ENCODE data around the gene SRMS. TPM values are rescaled to one million over a fixed set of nuclear protein-coding genes. Genes with fewer than 3 reads are reported as not detected.
"Not testable (repeated sequence)": the region's sequence is repeated elsewhere in the genome, so short reads cannot be mapped to it uniquely, and the experiment has no call there.

SRMS gene
- total and polyA plus RNA-seq, 4 donors, result not detected

DNA sequence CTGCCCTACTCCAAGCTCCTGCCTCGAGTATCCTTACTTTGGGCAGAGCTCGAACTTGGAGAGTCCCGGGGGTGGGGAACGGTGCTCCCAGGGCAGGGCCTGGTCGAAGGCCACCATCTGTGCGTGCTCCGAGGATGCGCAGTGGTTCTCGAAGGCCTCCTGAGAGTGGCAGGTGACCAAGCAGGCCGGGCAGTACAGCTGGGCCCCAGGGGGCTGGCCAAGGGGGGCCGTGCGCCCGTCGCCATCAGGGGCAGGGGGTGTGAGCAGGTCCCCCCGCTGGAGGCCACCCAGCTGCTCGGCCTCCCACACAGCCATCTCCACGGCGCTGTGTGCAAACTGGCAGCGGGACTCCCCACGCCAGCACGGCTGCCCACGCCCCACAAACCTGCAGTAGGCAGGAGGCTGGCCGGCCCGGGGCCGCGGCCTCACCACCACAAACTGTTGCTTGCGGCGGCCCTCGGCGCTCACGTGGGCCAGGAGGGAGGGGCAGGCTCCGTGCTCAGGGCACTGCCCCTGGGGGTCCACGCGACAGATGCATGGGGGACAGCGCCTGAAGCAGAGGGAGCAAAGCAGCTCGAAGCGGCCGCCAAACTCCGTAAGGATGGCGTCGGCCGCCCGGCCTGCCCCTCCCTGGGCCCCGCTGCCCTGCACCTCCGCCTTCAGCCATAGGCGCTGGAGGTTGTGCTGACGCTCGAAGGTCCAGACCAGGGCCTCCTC is 24.7 kb upstream of the SRMS start:
- Histone ChIP-seq H3K9ac (ENCODE audit: low read depth in 1 of 2, low read length in 2 of 2) (no peak overlapping the region), H3K4me1 (ENCODE audit: control insufficient read depth in 4 of 4, insufficient read depth in 4 of 4, low read length in 3 of 4) (peaks cover 3 to 24% (median 16%) of the 10 kb centered on the region in 4 donors), H3K36me3 (ENCODE audit: control insufficient read depth in 4 of 4, insufficient read depth in 3 of 4, low read depth in 1 of 4, low read length in 3 of 4) (peaks cover 0 to 11% (median 0%) of the 10 kb centered on the region in 4 donors), H3K27me3 (ENCODE audit: control insufficient read depth in 4 of 4, insufficient read depth in 4 of 4, low read length in 3 of 4) (no peaks in the 10 kb centered on the region), H3K27ac (ENCODE audit: low read depth in 1 of 2, low read length in 2 of 2) (no peak overlapping the region), H3K4me3 (ENCODE audit: low read depth in 1 of 3, low read length in 3 of 3) (no peak overlapping the region), H3K9me3 (ENCODE audit: control insufficient read depth in 4 of 4, low read length in 3 of 4) (no peaks in the 10 kb centered on the region)
- TF ChIP-seq HNF4A (conservative IDR thresholded peaks at IDR 0.05) (no peak), EGR1 (IDR thresholded peaks at IDR 0.05; ENCODE audit: low read depth in 2 of 2) (no peak), YY1 (IDR thresholded peaks at IDR 0.05) (no peak), HNF4G (IDR thresholded peaks at IDR 0.05) (no peak), SP1 (IDR thresholded peaks at IDR 0.05) (no peak), FOXA1 (IDR thresholded peaks at IDR 0.05) (no peak), RXRA (IDR thresholded peaks at IDR 0.05) (no peak), GABPA (IDR thresholded peaks at IDR 0.05 in 1 of 2, conservative IDR thresholded peaks at IDR 0.05 in 1 of 2) (no peak)
- TF ChIP-seq, protein P1, sequence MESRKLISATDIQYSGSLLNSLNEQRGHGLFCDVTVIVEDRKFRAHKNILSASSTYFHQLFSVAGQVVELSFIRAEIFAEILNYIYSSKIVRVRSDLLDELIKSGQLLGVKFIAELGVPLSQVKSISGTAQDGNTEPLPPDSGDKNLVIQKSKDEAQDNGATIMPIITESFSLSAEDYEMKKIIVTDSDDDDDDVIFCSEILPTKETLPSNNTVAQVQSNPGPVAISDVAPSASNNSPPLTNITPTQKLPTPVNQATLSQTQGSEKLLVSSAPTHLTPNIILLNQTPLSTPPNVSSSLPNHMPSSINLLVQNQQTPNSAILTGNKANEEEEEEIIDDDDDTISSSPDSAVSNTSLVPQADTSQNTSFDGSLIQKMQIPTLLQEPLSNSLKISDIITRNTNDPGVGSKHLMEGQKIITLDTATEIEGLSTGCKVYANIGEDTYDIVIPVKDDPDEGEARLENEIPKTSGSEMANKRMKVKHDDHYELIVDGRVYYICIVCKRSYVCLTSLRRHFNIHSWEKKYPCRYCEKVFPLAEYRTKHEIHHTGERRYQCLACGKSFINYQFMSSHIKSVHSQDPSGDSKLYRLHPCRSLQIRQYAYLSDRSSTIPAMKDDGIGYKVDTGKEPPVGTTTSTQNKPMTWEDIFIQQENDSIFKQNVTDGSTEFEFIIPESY (IDR thresholded peaks at IDR 0.05), result no peak
- TF ChIP-seq, protein P2, sequence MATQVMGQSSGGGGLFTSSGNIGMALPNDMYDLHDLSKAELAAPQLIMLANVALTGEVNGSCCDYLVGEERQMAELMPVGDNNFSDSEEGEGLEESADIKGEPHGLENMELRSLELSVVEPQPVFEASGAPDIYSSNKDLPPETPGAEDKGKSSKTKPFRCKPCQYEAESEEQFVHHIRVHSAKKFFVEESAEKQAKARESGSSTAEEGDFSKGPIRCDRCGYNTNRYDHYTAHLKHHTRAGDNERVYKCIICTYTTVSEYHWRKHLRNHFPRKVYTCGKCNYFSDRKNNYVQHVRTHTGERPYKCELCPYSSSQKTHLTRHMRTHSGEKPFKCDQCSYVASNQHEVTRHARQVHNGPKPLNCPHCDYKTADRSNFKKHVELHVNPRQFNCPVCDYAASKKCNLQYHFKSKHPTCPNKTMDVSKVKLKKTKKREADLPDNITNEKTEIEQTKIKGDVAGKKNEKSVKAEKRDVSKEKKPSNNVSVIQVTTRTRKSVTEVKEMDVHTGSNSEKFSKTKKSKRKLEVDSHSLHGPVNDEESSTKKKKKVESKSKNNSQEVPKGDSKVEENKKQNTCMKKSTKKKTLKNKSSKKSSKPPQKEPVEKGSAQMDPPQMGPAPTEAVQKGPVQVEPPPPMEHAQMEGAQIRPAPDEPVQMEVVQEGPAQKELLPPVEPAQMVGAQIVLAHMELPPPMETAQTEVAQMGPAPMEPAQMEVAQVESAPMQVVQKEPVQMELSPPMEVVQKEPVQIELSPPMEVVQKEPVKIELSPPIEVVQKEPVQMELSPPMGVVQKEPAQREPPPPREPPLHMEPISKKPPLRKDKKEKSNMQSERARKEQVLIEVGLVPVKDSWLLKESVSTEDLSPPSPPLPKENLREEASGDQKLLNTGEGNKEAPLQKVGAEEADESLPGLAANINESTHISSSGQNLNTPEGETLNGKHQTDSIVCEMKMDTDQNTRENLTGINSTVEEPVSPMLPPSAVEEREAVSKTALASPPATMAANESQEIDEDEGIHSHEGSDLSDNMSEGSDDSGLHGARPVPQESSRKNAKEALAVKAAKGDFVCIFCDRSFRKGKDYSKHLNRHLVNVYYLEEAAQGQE (IDR thresholded peaks at IDR 0.05), result no peak
- TF ChIP-seq, protein P3, sequence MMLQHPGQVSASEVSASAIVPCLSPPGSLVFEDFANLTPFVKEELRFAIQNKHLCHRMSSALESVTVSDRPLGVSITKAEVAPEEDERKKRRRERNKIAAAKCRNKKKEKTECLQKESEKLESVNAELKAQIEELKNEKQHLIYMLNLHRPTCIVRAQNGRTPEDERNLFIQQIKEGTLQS (IDR thresholded peaks at IDR 0.05), result no peak
- TF ChIP-seq, protein P4, sequence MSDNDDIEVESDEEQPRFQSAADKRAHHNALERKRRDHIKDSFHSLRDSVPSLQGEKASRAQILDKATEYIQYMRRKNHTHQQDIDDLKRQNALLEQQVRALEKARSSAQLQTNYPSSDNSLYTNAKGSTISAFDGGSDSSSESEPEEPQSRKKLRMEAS (IDR thresholded peaks at IDR 0.05), result no peak
- TF ChIP-seq, protein P5, sequence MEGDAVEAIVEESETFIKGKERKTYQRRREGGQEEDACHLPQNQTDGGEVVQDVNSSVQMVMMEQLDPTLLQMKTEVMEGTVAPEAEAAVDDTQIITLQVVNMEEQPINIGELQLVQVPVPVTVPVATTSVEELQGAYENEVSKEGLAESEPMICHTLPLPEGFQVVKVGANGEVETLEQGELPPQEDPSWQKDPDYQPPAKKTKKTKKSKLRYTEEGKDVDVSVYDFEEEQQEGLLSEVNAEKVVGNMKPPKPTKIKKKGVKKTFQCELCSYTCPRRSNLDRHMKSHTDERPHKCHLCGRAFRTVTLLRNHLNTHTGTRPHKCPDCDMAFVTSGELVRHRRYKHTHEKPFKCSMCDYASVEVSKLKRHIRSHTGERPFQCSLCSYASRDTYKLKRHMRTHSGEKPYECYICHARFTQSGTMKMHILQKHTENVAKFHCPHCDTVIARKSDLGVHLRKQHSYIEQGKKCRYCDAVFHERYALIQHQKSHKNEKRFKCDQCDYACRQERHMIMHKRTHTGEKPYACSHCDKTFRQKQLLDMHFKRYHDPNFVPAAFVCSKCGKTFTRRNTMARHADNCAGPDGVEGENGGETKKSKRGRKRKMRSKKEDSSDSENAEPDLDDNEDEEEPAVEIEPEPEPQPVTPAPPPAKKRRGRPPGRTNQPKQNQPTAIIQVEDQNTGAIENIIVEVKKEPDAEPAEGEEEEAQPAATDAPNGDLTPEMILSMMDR (IDR thresholded peaks at IDR 0.05; ENCODE audit: low read depth, low read length, missing input control), result no peak
- 96% methylated on average over 48 of the region's 48 CpGs for WGBS
- DNase-seq (ENCODE audit: low spot score), result no peak

DNA sequence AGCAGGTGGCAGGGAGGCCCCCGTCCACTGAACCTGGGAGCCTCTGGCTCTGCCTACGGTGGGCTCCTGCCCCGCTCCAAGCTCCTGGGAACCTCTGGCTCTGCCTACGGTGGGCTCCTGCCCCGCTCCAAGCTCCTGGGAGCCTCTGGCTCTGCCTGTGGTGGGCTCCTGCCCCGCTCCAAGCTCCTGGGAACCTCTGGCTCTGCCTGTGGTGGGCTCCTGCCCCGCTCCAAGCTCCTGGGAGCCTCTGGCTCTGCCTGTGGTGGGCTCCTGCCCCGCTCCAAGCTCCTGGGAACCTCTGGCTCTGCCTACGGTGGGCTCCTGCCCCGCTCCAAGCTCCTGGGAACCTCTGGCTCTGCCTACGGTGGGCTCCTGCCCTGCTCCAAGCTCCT is 23.5 kb upstream of the SRMS start:
- H3K27me3 ChIP-seq (ENCODE audit: control insufficient read depth in 4 of 4, insufficient read depth in 4 of 4, low read length in 3 of 4); H3K9ac ChIP-seq (ENCODE audit: low read depth in 1 of 2, low read length in 2 of 2); DNase-seq (ENCODE audit: low spot score); H3K4me3 ChIP-seq (ENCODE audit: low read depth in 1 of 3, low read length in 3 of 3); H3K27ac ChIP-seq (ENCODE audit: low read depth in 1 of 2, low read length in 2 of 2); H3K9me3 ChIP-seq (ENCODE audit: control insufficient read depth in 4 of 4, low read length in 3 of 4): not testable (repeated sequence)
- H3K36me3 ChIP-seq (ENCODE audit: control insufficient read depth in 4 of 4, insufficient read depth in 3 of 4, low read depth in 1 of 4, low read length in 3 of 4), result peaks cover 0 to 13% (median 4%) of the 10 kb centered on the region in 4 donors
- peaks cover 3 to 24% (median 15%) of the 10 kb centered on the region in 4 donors for H3K4me1 ChIP-seq (ENCODE audit: control insufficient read depth in 4 of 4, insufficient read depth in 4 of 4, low read length in 3 of 4)
- 85% methylated on average over 9 of the region's 11 CpGs for WGBS

All from liver (tissue), 9 donors.